HEK293 (cell line): Measurements from ENCODE around the gene TEX52.

Source experiments
- REPIN1 ChIP-seq: fragments of 450-650 bp; formaldehyde crosslinking; IDR thresholded peaks from 2 replicates; pipeline ENCODE4 v1.5.1; 2017; ENCODE audit warnings: missing biosample characterization, missing genetic modification characterization, low read depth
- SP7 ChIP-seq: fragments of 450-650 bp; formaldehyde crosslinking; IDR thresholded peaks from 2 replicates; pipeline ENCODE4 v1.5.1; 2016; ENCODE audit warnings: missing biosample characterization, missing genetic modification characterization
- ZBTB17 ChIP-seq: fragments of 450-650 bp; formaldehyde crosslinking; IDR thresholded peaks from 2 replicates; pipeline ENCODE4 v1.5.1; 2016; ENCODE audit warnings: missing biosample characterization, missing genetic modification characterization
- ZBTB20 ChIP-seq: fragments of 450-650 bp; formaldehyde crosslinking; IDR thresholded peaks from 2 replicates; pipeline ENCODE4 v1.5.1; 2016; ENCODE audit warnings: missing biosample characterization, missing genetic modification characterization
- ZEB2 ChIP-seq: fragments of 450-650 bp; formaldehyde crosslinking; IDR thresholded peaks from 2 replicates; pipeline ENCODE4 v1.5.1; 2016; ENCODE audit warnings: missing biosample characterization, missing genetic modification characterization
- ZFP69B ChIP-seq: fragments of 450-650 bp; formaldehyde crosslinking; IDR thresholded peaks from 2 replicates; pipeline ENCODE4 v1.5.1; 2016; ENCODE audit warnings: missing biosample characterization, missing genetic modification characterization
- ZNF114 ChIP-seq: fragments of 450-650 bp; formaldehyde crosslinking; IDR thresholded peaks from 2 replicates; pipeline ENCODE4 v1.5.0; 2017; ENCODE audit warnings: missing biosample characterization, missing genetic modification characterization
- ZNF121 ChIP-seq: fragments of 450-650 bp; formaldehyde crosslinking; IDR thresholded peaks from 2 replicates; pipeline ENCODE4 v1.5.1; 2016; ENCODE audit warnings: missing biosample characterization, missing genetic modification characterization
- ZNF146 ChIP-seq: fragments of 450-650 bp; formaldehyde crosslinking; IDR thresholded peaks from 2 replicates; pipeline ENCODE4 v1.5.1; 2016; ENCODE audit warnings: missing biosample characterization, missing genetic modification characterization
- ZNF302 ChIP-seq: fragments of 450-650 bp; formaldehyde crosslinking; IDR thresholded peaks from 2 replicates; pipeline ENCODE4 v1.5.1; 2016; ENCODE audit warnings: missing biosample characterization, missing genetic modification characterization, low read depth
- ZNF350 ChIP-seq: fragments of 450-650 bp; formaldehyde crosslinking; IDR thresholded peaks from 2 replicates; pipeline ENCODE4 v1.5.0; 2017; ENCODE audit warnings: missing biosample characterization, mild to moderate bottlenecking, missing genetic modification characterization
- ZNF366 ChIP-seq: fragments of 450-650 bp; formaldehyde crosslinking; conservative IDR thresholded peaks from 2 replicates; pipeline ENCODE4 v1.5.1; 2016; ENCODE audit warnings: missing biosample characterization, missing genetic modification characterization
- ZNF394 ChIP-seq: fragments of 450-650 bp; formaldehyde crosslinking; IDR thresholded peaks from 2 replicates; pipeline ENCODE4 v1.5.1; 2016; ENCODE audit warnings: missing biosample characterization, missing genetic modification characterization, mild to moderate bottlenecking, moderate library complexity, borderline replicate concordance
- ZNF548 ChIP-seq: fragments of 450-650 bp; formaldehyde crosslinking; IDR thresholded peaks from 2 replicates; pipeline ENCODE4 v1.5.1; 2016; ENCODE audit warnings: missing biosample characterization, missing genetic modification characterization
- ZNF596 ChIP-seq: fragments of 450-650 bp; IDR thresholded peaks from 2 replicates; pipeline ENCODE4 v1.5.0; 2018; ENCODE audit warnings: missing biosample characterization, mild to moderate bottlenecking, missing genetic modification characterization, moderate library complexity
- ZNF600 ChIP-seq: fragments of 450-650 bp; formaldehyde crosslinking; IDR thresholded peaks from 2 replicates; pipeline ENCODE4 v1.5.1; 2016; ENCODE audit warnings: missing biosample characterization, missing genetic modification characterization
- ZNF670 ChIP-seq: fragments of 450-650 bp; formaldehyde crosslinking; IDR thresholded peaks from 2 replicates; pipeline ENCODE4 v1.5.1; 2016; ENCODE audit warnings: missing biosample characterization, missing genetic modification characterization, low read depth
- ZNF777 ChIP-seq: fragments of 450-650 bp; formaldehyde crosslinking; IDR thresholded peaks from 2 replicates; pipeline ENCODE4 v1.5.1; 2017; ENCODE audit warnings: missing biosample characterization, missing genetic modification characterization, borderline replicate concordance
- ZSCAN16 ChIP-seq: fragments of 450-650 bp; formaldehyde crosslinking; IDR thresholded peaks from 2 replicates; pipeline ENCODE4 v1.5.1; 2016; ENCODE audit warnings: missing biosample characterization, missing genetic modification characterization
- ZXDB ChIP-seq: fragments of 450-650 bp; formaldehyde crosslinking; IDR thresholded peaks from 2 replicates; pipeline ENCODE4 v1.5.1; 2016; ENCODE audit warnings: missing biosample characterization, missing genetic modification characterization
- TF ChIP-seq, protein P1 (sequence below): fragments of 450-650 bp; formaldehyde crosslinking; IDR thresholded peaks from 2 replicates; pipeline ENCODE4 v1.5.1; 2016; ENCODE audit warnings: missing biosample characterization, missing genetic modification characterization
- TF ChIP-seq, protein P2 (sequence below): fragments of 450-650 bp; formaldehyde crosslinking; IDR thresholded peaks from 2 replicates; pipeline ENCODE4 v1.5.1; 2016; ENCODE audit warnings: missing biosample characterization, missing genetic modification characterization
- TF ChIP-seq, protein P3 (sequence below): fragments of 450-650 bp; formaldehyde crosslinking; IDR thresholded peaks from 2 replicates; pipeline ENCODE4 v1.5.1; 2016; ENCODE audit warnings: missing biosample characterization, missing genetic modification characterization
- TF ChIP-seq, protein P4 (sequence below): fragments of 450-650 bp; formaldehyde crosslinking; IDR thresholded peaks from 2 replicates; pipeline ENCODE4 v1.5.1; 2016; ENCODE audit warnings: missing biosample characterization, missing genetic modification characterization
- TF ChIP-seq, protein P5 (sequence below): fragments of 450-650 bp; formaldehyde crosslinking; IDR thresholded peaks from 2 replicates; pipeline ENCODE4 v1.5.1; 2016; ENCODE audit warnings: missing biosample characterization, missing genetic modification characterization, borderline replicate concordance
- TF ChIP-seq, protein P6 (sequence below): fragments of 450-650 bp; formaldehyde crosslinking; optimal IDR thresholded peaks from 2 replicates; pipeline ENCODE3; 2016; ENCODE audit warnings: missing biosample characterization, mild to moderate bottlenecking, missing genetic modification characterization
- TF ChIP-seq, protein P7 (sequence below): IDR thresholded peaks from 2 replicates; pipeline ENCODE4 v1.6.1; 2011; ENCODE audit warnings: mild to moderate bottlenecking, low read depth, low read length, borderline replicate concordance

TEX52 gene

DNA sequence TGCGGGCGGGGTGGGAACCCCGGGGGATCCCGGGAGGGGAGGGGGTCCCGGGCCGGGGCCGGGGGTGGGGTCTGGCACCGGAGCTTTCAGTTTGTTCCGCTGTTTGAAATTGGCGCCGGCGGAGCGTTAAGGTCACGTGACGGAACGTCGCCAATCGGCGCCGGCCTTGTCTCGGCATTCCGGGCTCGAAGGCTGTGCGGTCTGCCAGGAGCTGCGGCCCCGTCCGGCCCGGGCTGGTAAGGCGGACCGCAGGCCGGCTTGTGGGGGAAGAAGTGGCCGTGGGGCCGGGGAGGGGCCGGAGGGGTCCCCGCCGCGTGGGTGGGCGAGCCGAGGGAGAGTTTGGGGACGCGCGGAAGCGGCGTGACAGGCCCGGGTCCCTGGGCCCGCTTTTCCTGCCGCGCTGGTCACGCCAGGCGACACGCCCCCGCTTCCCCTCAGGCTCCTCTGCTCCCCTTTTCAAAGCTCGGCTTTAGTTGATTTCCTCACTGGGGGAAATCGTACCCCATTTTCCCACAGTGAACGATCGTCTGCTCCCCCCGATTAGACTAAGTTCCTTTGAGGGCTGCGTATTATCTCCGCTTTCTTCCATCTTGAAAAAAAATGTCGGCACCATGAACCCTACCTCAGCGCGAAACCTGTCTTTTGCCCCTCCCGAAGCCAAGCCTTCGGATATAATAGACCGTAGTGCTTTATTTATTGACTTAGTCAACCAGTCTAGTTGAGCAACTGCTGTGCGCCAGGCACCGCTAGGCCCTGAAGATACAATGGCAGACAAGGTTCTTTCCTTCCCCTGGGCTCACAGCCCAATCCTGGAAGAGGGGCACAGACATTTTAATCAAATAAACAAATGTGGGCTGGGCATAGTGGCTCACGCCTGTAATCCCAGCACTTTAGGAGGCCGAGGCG is 20.5 kb upstream of the TEX52 start, which contains the start of the genes FOXM1 and RHNO1 (continued):
- TF ChIP-seq, protein P1, sequence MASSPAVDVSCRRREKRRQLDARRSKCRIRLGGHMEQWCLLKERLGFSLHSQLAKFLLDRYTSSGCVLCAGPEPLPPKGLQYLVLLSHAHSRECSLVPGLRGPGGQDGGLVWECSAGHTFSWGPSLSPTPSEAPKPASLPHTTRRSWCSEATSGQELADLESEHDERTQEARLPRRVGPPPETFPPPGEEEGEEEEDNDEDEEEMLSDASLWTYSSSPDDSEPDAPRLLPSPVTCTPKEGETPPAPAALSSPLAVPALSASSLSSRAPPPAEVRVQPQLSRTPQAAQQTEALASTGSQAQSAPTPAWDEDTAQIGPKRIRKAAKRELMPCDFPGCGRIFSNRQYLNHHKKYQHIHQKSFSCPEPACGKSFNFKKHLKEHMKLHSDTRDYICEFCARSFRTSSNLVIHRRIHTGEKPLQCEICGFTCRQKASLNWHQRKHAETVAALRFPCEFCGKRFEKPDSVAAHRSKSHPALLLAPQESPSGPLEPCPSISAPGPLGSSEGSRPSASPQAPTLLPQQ (tag by site-specific recombination) = peak; percentile 64; the same call in 1 of the 2 replicates
- TF ChIP-seq ZSCAN16 (no peak), ZNF670 (tag by site-specific recombination) (no peak), ZNF366 (tag by site-specific recombination) (no peak; the same call in 1 of the 2 replicates), ZNF121 (0 out of 2 replicates have a peak, but pooled peaks have one; percentile 32), ZNF600 (tag by site-specific recombination) (peak; percentile 93), ZNF350 (no peak), ZNF548 (tag by site-specific recombination) (no peak), ZNF302 (tag by site-specific recombination) (peak; percentile 99), ZFP69B (peak; percentile 56), ZNF146 (no peak; the same call in 1 of the 2 replicates), ZBTB17 (tag by site-specific recombination) (peak; percentile 6; the same call in 1 of the 2 replicates), SP7 (peak; percentile 56), ZEB2 (tag by site-specific recombination) (peak; percentile 76), ZNF596 (no peak), ZBTB20 (tag by site-specific recombination) (peak; percentile 94; the same call in 1 of the 2 replicates), ZNF777 (tag by site-specific recombination) (no peak), REPIN1 (tag by site-specific recombination) (0 out of 2 replicates have a peak, but pooled peaks have one; percentile 64), ZNF114 (tag by site-specific recombination) (no peak), ZXDB (tag by site-specific recombination) (peak; percentile 62), ZNF394 (tag by site-specific recombination) (no peak)
- TF ChIP-seq, protein P2, sequence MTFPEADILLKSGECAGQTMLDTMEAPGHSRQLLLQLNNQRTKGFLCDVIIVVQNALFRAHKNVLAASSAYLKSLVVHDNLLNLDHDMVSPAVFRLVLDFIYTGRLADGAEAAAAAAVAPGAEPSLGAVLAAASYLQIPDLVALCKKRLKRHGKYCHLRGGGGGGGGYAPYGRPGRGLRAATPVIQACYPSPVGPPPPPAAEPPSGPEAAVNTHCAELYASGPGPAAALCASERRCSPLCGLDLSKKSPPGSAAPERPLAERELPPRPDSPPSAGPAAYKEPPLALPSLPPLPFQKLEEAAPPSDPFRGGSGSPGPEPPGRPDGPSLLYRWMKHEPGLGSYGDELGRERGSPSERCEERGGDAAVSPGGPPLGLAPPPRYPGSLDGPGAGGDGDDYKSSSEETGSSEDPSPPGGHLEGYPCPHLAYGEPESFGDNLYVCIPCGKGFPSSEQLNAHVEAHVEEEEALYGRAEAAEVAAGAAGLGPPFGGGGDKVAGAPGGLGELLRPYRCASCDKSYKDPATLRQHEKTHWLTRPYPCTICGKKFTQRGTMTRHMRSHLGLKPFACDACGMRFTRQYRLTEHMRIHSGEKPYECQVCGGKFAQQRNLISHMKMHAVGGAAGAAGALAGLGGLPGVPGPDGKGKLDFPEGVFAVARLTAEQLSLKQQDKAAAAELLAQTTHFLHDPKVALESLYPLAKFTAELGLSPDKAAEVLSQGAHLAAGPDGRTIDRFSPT (tag by site-specific recombination) = no peak
- TF ChIP-seq, protein P3, sequence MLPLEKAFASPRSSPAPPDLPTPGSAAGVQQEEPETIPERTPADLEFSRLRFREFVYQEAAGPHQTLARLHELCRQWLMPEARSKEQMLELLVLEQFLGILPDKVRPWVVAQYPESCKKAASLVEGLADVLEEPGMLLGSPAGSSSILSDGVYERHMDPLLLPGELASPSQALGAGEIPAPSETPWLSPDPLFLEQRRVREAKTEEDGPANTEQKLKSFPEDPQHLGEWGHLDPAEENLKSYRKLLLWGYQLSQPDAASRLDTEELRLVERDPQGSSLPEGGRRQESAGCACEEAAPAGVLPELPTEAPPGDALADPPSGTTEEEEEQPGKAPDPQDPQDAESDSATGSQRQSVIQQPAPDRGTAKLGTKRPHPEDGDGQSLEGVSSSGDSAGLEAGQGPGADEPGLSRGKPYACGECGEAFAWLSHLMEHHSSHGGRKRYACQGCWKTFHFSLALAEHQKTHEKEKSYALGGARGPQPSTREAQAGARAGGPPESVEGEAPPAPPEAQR = no peak
- TF ChIP-seq, protein P4, sequence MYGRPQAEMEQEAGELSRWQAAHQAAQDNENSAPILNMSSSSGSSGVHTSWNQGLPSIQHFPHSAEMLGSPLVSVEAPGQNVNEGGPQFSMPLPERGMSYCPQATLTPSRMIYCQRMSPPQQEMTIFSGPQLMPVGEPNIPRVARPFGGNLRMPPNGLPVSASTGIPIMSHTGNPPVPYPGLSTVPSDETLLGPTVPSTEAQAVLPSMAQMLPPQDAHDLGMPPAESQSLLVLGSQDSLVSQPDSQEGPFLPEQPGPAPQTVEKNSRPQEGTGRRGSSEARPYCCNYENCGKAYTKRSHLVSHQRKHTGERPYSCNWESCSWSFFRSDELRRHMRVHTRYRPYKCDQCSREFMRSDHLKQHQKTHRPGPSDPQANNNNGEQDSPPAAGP (tag by site-specific recombination) = peak; percentile 75
- TF ChIP-seq, protein P5, sequence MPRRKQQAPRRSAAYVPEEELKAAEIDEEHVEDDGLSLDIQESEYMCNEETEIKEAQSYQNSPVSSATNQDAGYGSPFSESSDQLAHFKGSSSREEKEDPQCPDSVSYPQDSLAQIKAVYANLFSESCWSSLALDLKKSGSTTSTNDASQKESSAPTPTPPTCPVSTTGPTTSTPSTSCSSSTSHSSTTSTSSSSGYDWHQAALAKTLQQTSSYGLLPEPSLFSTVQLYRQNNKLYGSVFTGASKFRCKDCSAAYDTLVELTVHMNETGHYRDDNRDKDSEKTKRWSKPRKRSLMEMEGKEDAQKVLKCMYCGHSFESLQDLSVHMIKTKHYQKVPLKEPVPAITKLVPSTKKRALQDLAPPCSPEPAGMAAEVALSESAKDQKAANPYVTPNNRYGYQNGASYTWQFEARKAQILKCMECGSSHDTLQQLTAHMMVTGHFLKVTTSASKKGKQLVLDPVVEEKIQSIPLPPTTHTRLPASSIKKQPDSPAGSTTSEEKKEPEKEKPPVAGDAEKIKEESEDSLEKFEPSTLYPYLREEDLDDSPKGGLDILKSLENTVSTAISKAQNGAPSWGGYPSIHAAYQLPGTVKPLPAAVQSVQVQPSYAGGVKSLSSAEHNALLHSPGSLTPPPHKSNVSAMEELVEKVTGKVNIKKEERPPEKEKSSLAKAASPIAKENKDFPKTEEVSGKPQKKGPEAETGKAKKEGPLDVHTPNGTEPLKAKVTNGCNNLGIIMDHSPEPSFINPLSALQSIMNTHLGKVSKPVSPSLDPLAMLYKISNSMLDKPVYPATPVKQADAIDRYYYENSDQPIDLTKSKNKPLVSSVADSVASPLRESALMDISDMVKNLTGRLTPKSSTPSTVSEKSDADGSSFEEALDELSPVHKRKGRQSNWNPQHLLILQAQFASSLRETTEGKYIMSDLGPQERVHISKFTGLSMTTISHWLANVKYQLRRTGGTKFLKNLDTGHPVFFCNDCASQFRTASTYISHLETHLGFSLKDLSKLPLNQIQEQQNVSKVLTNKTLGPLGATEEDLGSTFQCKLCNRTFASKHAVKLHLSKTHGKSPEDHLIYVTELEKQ (tag by site-specific recombination) = peak; percentile 30; the same call in 1 of the 2 replicates
- TF ChIP-seq, protein P6, sequence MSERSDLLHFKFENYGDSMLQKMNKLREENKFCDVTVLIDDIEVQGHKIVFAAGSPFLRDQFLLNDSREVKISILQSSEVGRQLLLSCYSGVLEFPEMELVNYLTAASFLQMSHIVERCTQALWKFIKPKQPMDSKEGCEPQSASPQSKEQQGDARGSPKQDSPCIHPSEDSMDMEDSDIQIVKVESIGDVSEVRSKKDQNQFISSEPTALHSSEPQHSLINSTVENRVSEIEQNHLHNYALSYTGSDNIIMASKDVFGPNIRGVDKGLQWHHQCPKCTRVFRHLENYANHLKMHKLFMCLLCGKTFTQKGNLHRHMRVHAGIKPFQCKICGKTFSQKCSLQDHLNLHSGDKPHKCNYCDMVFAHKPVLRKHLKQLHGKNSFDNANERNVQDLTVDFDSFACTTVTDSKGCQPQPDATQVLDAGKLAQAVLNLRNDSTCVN (tag by site-specific recombination) = peak; percentile 83
- TF ChIP-seq, protein P7, sequence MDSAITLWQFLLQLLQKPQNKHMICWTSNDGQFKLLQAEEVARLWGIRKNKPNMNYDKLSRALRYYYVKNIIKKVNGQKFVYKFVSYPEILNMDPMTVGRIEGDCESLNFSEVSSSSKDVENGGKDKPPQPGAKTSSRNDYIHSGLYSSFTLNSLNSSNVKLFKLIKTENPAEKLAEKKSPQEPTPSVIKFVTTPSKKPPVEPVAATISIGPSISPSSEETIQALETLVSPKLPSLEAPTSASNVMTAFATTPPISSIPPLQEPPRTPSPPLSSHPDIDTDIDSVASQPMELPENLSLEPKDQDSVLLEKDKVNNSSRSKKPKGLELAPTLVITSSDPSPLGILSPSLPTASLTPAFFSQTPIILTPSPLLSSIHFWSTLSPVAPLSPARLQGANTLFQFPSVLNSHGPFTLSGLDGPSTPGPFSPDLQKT = no peak
